GM18526 (cell line): Measurements from ENCODE around the gene PTPRA.

Source experiments
- POLR2A ChIP-seq: IDR thresholded peaks from 3 replicates; pipeline ENCODE4 v1.6.1; 2011; ENCODE audit not compliant: insufficient read length; ENCODE audit errors: extremely low read depth

Gene PTPRA

DNA sequence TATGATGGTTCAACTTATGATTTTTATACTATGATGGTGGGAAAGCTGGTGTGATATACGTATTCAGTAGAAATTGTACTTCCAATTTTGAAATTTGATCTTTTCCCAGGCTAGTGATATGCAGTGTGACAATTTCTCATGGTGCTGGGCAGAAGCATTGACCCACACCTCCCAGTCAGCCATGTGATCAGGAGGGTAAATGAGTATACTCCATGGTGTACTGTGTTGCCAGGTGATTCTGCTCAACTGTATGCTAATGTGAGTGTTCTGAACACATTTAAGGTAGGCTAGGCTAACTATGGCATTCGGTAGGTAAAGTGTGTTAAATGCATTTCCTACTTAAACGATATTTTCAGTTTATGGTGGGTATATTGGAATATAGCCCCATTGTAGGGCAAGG, 19.1 kb downstream of the PTPRA start:
- no peak for TF ChIP-seq POLR2A

DNA sequence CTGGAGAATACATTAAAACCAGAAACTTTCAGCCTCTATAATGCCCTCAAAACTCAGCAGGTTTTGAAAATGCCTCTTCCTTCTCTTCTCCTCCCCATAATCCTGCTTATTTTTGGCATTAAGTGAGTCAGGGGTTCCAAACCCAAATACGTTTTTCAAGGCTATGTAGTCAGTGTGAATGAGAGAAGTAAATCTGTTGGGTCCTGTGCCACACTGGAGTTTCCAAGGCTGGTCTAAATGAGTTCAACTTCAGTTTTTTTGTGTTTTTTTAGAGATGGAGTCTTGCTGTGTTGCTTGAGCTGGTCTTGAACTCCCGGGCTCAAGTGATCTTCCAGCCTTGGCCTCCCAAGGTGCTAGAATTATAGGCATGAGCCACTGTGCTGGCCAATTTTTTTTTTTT, 20.9 kb downstream of the PTPRA start:
- no peak for TF ChIP-seq POLR2A

- no peak for TF ChIP-seq POLR2A
These were observed 26.0 kb downstream of the PTPRA start for GRCh38 chr20:2899243-2899642.

GRCh38 chr20:2900845-2901592, 27.7 kb downstream of the PTPRA start:
- TF ChIP-seq POLR2A: no peak

GRCh38 chr20:2902291-2902690, 29.0 kb downstream of the PTPRA start:
- TF ChIP-seq POLR2A: no peak

GRCh38 chr20:2902818-2903217, 29.5 kb downstream of the PTPRA start:
- TF ChIP-seq POLR2A: no peak

GRCh38 chr20:2903686-2904085, 30.4 kb downstream of the PTPRA start:
- TF ChIP-seq POLR2A: no peak

GRCh38 chr20:2907519-2907918, 34.2 kb downstream of the PTPRA start:
- no peak for TF ChIP-seq POLR2A

- TF ChIP-seq POLR2A: no peak
These were observed 36.7 kb downstream of the PTPRA start for GRCh38 chr20:2909953-2910352.

DNA sequence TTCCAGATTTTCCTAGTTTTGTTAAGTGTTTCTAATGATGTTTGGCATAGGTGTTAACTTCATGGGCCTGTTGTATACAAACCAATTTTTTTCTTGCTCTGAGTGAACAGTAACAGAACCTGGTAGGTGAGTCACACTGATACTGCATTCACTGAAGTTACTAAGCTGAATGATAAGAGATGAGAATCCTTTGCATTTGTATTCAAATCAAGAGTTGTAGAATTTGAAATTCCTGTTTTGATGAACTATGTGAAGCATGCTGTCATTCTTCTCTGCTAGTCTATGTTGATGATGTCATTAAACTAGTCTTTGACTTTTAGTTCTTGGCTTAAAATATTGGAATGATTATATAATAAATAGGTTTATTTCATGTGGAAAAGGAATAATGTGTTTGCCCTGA, 37.9 kb downstream of the PTPRA start:
- no peak for TF ChIP-seq POLR2A

DNA sequence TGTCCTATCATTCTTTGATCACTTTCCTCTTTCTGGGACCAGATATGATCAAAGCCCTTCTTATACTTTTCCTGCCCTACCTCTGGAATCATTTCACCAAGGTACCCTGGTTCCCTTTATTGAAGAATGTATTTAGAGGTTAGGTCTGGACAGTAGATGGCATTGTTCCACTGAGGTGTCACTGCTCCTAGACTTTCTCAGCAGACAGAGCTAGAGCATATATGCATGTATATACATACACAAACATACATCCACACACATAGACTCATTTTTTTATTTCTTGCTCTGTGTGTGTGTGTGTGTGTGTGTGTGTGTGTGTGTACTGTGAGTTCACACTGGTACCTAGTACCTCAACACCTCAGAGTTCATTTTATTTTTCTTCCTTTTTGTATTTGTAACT, 40.9 kb downstream of the PTPRA start:
- no peak for TF ChIP-seq POLR2A

- TF ChIP-seq POLR2A: no peak
These were observed 44.0 kb downstream of the PTPRA start for GRCh38 chr20:2917266-2917665.

DNA sequence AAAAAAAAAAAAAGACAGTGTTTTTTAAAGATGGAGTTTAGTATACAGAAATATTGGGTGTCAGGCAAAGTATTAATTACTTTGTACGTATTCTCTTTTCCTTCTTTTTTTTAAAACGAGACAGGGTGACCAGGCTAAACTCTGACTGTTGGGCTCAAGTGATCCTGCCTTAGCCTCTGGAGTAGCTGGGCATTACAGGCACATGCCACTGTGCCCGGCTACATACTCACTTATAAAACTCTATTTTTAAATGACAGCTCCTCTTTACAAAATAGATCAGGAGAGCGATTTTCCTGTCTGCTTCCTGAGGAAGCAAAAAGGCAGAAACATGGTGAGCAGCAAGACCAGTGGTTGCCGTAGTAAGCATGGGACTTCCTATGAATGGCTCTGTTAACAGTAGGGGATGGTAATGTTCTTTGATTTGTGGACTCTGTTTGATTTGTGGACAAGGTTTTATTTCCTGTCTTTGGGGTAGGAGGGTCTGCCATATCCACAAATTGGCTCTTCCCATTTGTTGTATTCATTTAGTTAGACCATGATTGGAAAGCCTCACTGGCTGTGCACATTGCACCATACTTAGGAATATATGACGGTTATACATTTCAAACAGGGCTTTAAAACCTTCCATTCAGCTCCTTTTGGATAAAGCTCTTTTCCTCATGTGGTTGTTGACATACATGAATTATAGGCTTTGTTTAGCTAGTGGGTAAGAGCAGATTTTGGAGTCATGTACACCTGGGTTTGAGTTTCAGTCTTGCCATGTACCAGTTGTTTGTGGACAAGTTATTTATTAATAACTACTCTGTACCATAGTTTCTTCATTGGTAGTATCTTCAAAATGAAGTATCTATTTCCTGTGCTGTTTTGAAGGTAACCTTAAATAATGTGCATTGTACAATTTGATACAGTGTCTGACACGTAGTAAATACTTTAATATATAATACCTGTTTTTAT, 45.1 kb downstream of the PTPRA start:
- TF ChIP-seq POLR2A: no peak

GRCh38 chr20:2919518-2920245, 46.4 kb downstream of the PTPRA start:
- TF ChIP-seq POLR2A: no peak

DNA sequence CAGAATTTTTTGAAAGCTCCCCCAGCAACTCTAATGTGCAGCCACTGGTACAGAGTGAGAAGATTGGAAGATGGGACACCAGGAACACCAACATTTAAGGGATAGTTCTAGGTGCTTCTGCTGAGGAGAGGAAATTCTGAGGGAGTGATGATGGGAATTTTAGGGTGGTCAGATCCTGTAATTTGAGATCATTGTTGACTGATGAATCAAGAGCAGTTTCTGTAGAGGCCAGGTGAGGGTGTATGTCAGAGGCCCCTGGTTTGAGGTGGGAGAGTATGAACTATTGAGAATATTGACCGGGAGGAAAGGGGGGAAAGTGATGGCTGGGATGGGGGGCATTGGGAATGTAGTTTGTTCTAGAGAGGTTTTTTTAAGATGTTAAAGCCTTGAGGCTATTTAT, 47.2 kb downstream of the PTPRA start:
- TF ChIP-seq POLR2A: no peak

DNA sequence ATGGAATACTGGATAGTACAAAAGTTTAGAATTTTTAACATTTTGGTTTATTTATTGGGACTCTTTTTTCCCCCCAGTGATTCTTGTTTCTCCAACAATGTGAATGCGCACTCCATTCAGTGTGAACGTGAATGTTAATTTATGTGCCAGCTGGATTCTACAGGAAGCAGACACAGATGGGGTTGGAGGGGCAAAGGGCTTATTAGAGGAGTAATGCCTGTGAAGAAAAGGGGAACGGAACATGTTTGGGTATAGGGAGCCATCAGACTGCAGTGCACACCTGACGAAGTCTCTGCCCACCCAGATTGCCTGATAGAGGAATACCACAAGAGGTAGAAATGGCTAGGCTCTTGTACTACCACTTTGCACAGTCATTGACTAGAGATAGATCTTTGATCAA, 48.2 kb downstream of the PTPRA start:
- no peak for TF ChIP-seq POLR2A
